Prostate gland (tissue), 2 donors: ENCODE results near the gene SLC24A3. TPM values are rescaled to one million over a fixed set of nuclear protein-coding genes. Genes with fewer than 3 reads are reported as not detected.
A peak's percentile ranks its signal among the peaks of the same experiment; 100 is the strongest.

Experiments
- DNase-seq: peaks from one replicate; pipeline ENCODE4 v3.0.0-alpha.2; 2019; ENCODE audit warnings: low spot score
- H3K27ac ChIP-seq, 2 donors: fragments of 200-600 bp; sonication (generic); 2 replicates each; pipeline ENCODE4 v1.5.1; 2017 to 2019
- H3K27me3 ChIP-seq: fragments of 200-600 bp; sonication (generic); replicated peaks from 2 replicates; pipeline ENCODE4 v1.5.1; 2019; ENCODE audit not compliant: insufficient read depth
- H3K36me3 ChIP-seq, 2 donors: fragments of 200-600 bp; sonication (generic); 1 replicate in 1 of 2; 2 replicates in 1 of 2; pipeline versions ENCODE4 v1.5.1 to v1.8.1; 2017 to 2019
- H3K4me1 ChIP-seq: fragments of 200-600 bp; sonication (generic); replicated peaks from 2 replicates; pipeline ENCODE4 v1.5.1; 2019
- H3K4me3 ChIP-seq, 2 donors: fragments of 200-600 bp; sonication (generic); 2 replicates each; pipeline ENCODE4 v1.5.1; 2017 to 2019
- H3K9me3 ChIP-seq: fragments of 200-600 bp; sonication (generic); 2 replicates; pipeline ENCODE4 v1.5.1; 2017
- CTCF ChIP-seq, 4 experiments: fragments of 200-600 bp in 2 of 4; fragments of 450-650 bp in 2 of 4; sonication (generic) in 2 of 4; IDR thresholded peaks; 1 replicate in 3 of 4; 2 replicates in 1 of 4; pipeline ENCODE4 v1.5.1; 2016 to 2019; ENCODE audit warnings: antibody characterized with exemption in 4 of 4, mild to moderate bottlenecking in 2 of 4, moderate library complexity in 2 of 4
- POLR2A ChIP-seq: fragments of 450-650 bp; IDR thresholded peaks from one replicate; pipeline ENCODE4 v1.6.1; 2016; ENCODE audit warnings: antibody characterized with exemption, mild to moderate bottlenecking
- POLR2AphosphoS5 ChIP-seq: sonication (generic); formaldehyde crosslinking; IDR thresholded peaks from one replicate; pipeline ENCODE4 v1.6.1; 2017; ENCODE audit warnings: antibody characterized with exemption
- WGBS: methylation state at CpG from one replicate; pipeline ENCODE4 v1.1.5; 2018; 5-methylcytosine and 5-hydroxymethylcytosine counted together
- intact Hi-C: fragments of 100-400 bp; cut with DNase I; formaldehyde crosslinking; loops from one replicate; pipeline ENCODE4 v1.14.2; 2022
- total RNA-seq, 2 donors: library from RNA; depleted of rRNA; stranded (reverse); fragments of >200 nt; gene quantifications; one replicate each; pipeline ENCODE4 v1.1.0, GENCODE V29; 2016

Gene SLC24A3
- total RNA-seq, 2 donors from 2014 or later = 4.6 to 8.0 TPM

GRCh38 chr20:19336631-19337030 is 124.2 kb downstream of the SLC24A3 start:
- 43% methylated on average over 5 of the region's 7 CpGs for WGBS
- H3K4me3 ChIP-seq = no peak overlapping the region
- no peaks in the 10 kb centered on the region for H3K9me3 ChIP-seq
- no peak overlapping the region for H3K27ac ChIP-seq
- no peaks in the 10 kb centered on the region for H3K4me1 ChIP-seq
- intact Hi-C loops = no loop called here
- TF ChIP-seq POLR2A (no peak), POLR2AphosphoS5 (no peak), CTCF (IDR thresholded peaks at IDR 0.05) (no peak)
- no peak for DNase-seq
- no peaks in the 10 kb centered on the region for H3K27me3 ChIP-seq
- H3K36me3 ChIP-seq = no peaks in the 10 kb centered on the region

- WGBS = 86% methylated on average over 3 of the region's 3 CpGs
- H3K36me3 ChIP-seq = no peaks in the 10 kb centered on the region
- no peak for TF ChIP-seq POLR2AphosphoS5
- TF ChIP-seq CTCF (IDR thresholded peaks at IDR 0.05) = no peak
- TF ChIP-seq POLR2A = no peak
- no peaks in the 10 kb centered on the region for H3K4me1 ChIP-seq
- DNase-seq = no peak
- no peak overlapping the region for H3K27ac ChIP-seq
- intact Hi-C loops = no loop called here
- no peak overlapping the region for H3K4me3 ChIP-seq
- H3K27me3 ChIP-seq = no peaks in the 10 kb centered on the region
- H3K9me3 ChIP-seq = no peaks in the 10 kb centered on the region
Observed at GRCh38 chr20:19338380-19338779, 125.9 kb downstream of the SLC24A3 start.

GRCh38 chr20:19338960-19339359 is 126.5 kb downstream of the SLC24A3 start:
- no peaks in the 10 kb centered on the region for H3K4me1 ChIP-seq
- no peak for DNase-seq
- no peak overlapping the region for H3K27ac ChIP-seq
- no peaks in the 10 kb centered on the region for H3K36me3 ChIP-seq
- intact Hi-C loops = no loop called here
- no peak for TF ChIP-seq POLR2AphosphoS5
- no peak for TF ChIP-seq POLR2A
- TF ChIP-seq CTCF (IDR thresholded peaks at IDR 0.05) = no peak
- no peaks in the 10 kb centered on the region for H3K27me3 ChIP-seq
- H3K9me3 ChIP-seq = no peaks in the 10 kb centered on the region
- H3K4me3 ChIP-seq = no peak overlapping the region
- WGBS = 80% methylated on average over 6 of the region's 6 CpGs

GRCh38 chr20:19341348-19342053 is 129.1 kb downstream of the SLC24A3 start:
- intact Hi-C loops = no loop called here
- no peaks in the 10 kb centered on the region for H3K9me3 ChIP-seq
- peak; percentile 14 for DNase-seq
- 40% methylated on average over 3 of the region's 3 CpGs for WGBS
- H3K36me3 ChIP-seq = no peaks in the 10 kb centered on the region
- H3K27ac ChIP-seq = no peak overlapping the region
- no peak for TF ChIP-seq POLR2A
- no peak for TF ChIP-seq CTCF (IDR thresholded peaks at IDR 0.05)
- peak; percentile 25 for TF ChIP-seq POLR2AphosphoS5
- no peak overlapping the region for H3K4me3 ChIP-seq
- H3K4me1 ChIP-seq = no peaks in the 10 kb centered on the region
- no peaks in the 10 kb centered on the region for H3K27me3 ChIP-seq

- no peaks in the 10 kb centered on the region for H3K9me3 ChIP-seq
- no peak for DNase-seq
- no peak overlapping the region for H3K4me3 ChIP-seq
- H3K27me3 ChIP-seq = no peaks in the 10 kb centered on the region
- no peaks in the 10 kb centered on the region for H3K36me3 ChIP-seq
- TF ChIP-seq POLR2AphosphoS5 (no peak), CTCF (IDR thresholded peaks at IDR 0.05) (no peak), POLR2A (no peak)
- no peak overlapping the region for H3K27ac ChIP-seq
- WGBS = 64% methylated on average over 2 of the region's 2 CpGs
- no peaks in the 10 kb centered on the region for H3K4me1 ChIP-seq
- intact Hi-C loops = no loop called here
Observed at GRCh38 chr20:19344341-19344740, 131.9 kb downstream of the SLC24A3 start.
